Stimulated activated naive CD8-positive, alpha-beta T cell treated with anti-CD3 and anti-CD28 coated beads, Interleukin-15, Interleukin-2, amounts not matched to agents 100 ng/mL and 50 ng/mL, for 24 hours (primary cell): ENCODE measurements around the gene PDLIM5.

ENCODE experiments used
- H3K27ac Mint-ChIP-seq: one replicate; pipeline ENCODE4 v1.8.0; 2021; ENCODE audit warnings: mild to moderate bottlenecking, mixed read lengths
- H3K27me3 Mint-ChIP-seq: one replicate; pipeline ENCODE4 v1.8.0; 2021; ENCODE audit warnings: mixed read lengths
- H3K36me3 Mint-ChIP-seq: one replicate; pipeline ENCODE4 v1.8.0; 2021; ENCODE audit warnings: low read depth, mixed read lengths
- H3K4me1 Mint-ChIP-seq: one replicate; pipeline ENCODE4 v1.8.0; 2021; ENCODE audit warnings: low read depth, mixed read lengths
- H3K4me3 Mint-ChIP-seq: one replicate; pipeline ENCODE4 v1.8.0; 2021; ENCODE audit warnings: mild to moderate bottlenecking, mixed read lengths
- H3K9me3 Mint-ChIP-seq: one replicate; pipeline ENCODE4 v1.8.0; 2021; ENCODE audit warnings: mixed read lengths

Gene PDLIM5

GRCh38 chr4:94414907-94415306 is 36.8 kb upstream of the PDLIM5 start:
- Mint-ChIP-seq H3K27ac (no peak overlapping the region), H3K4me3 (no peak overlapping the region), H3K27me3 (peaks cover 37% of the 10 kb centered on the region), H3K4me1 (no peaks in the 10 kb centered on the region), H3K9me3 (peaks cover 3% of the 10 kb centered on the region), H3K36me3 (no peaks in the 10 kb centered on the region)

- Mint-ChIP-seq H3K27me3 (peaks cover 37% of the 10 kb centered on the region), H3K36me3 (no peaks in the 10 kb centered on the region), H3K4me3 (no peak overlapping the region), H3K4me1 (no peaks in the 10 kb centered on the region), H3K9me3 (peaks cover 3% of the 10 kb centered on the region), H3K27ac (no peak overlapping the region)
Measured at GRCh38 chr4:94415448-94415847, 36.3 kb upstream of the PDLIM5 start.

- peaks cover 39% of the 10 kb centered on the region for H3K27me3 Mint-ChIP-seq
- H3K36me3 Mint-ChIP-seq: no peaks in the 10 kb centered on the region
- H3K9me3 Mint-ChIP-seq: peaks cover 3% of the 10 kb centered on the region
- H3K27ac Mint-ChIP-seq: no peak overlapping the region
- H3K4me3 Mint-ChIP-seq: no peak overlapping the region
- H3K4me1 Mint-ChIP-seq: no peaks in the 10 kb centered on the region
Measured at GRCh38 chr4:94416335-94416734, 35.4 kb upstream of the PDLIM5 start.

GRCh38 chr4:94416981-94417380 is 34.8 kb upstream of the PDLIM5 start:
- Mint-ChIP-seq H3K27ac (no peak overlapping the region), H3K36me3 (no peaks in the 10 kb centered on the region), H3K9me3 (peaks cover 3% of the 10 kb centered on the region), H3K4me1 (no peaks in the 10 kb centered on the region), H3K27me3 (peaks cover 40% of the 10 kb centered on the region), H3K4me3 (no peak overlapping the region)

- no peaks in the 10 kb centered on the region for H3K36me3 Mint-ChIP-seq
- H3K4me1 Mint-ChIP-seq: no peaks in the 10 kb centered on the region
- no peak overlapping the region for H3K27ac Mint-ChIP-seq
- peaks cover 3% of the 10 kb centered on the region for H3K9me3 Mint-ChIP-seq
- H3K4me3 Mint-ChIP-seq: no peak overlapping the region
- peaks cover 37% of the 10 kb centered on the region for H3K27me3 Mint-ChIP-seq
Measured at GRCh38 chr4:94419549-94419948, 32.2 kb upstream of the PDLIM5 start.

- H3K4me1 Mint-ChIP-seq: no peaks in the 10 kb centered on the region
- H3K36me3 Mint-ChIP-seq: no peaks in the 10 kb centered on the region
- H3K4me3 Mint-ChIP-seq: no peak overlapping the region
- H3K9me3 Mint-ChIP-seq: peaks cover 3% of the 10 kb centered on the region
- peaks cover 37% of the 10 kb centered on the region for H3K27me3 Mint-ChIP-seq
- no peak overlapping the region for H3K27ac Mint-ChIP-seq
Measured at GRCh38 chr4:94419956-94420355, 31.8 kb upstream of the PDLIM5 start.

GRCh38 chr4:94420356-94420755 is 31.4 kb upstream of the PDLIM5 start:
- Mint-ChIP-seq H3K27me3 (peaks cover 37% of the 10 kb centered on the region), H3K4me1 (no peaks in the 10 kb centered on the region), H3K27ac (no peak overlapping the region), H3K4me3 (no peak overlapping the region), H3K36me3 (no peaks in the 10 kb centered on the region), H3K9me3 (peaks cover 4% of the 10 kb centered on the region)

- no peaks in the 10 kb centered on the region for H3K4me1 Mint-ChIP-seq
- H3K4me3 Mint-ChIP-seq: no peak overlapping the region
- no peak overlapping the region for H3K27ac Mint-ChIP-seq
- H3K36me3 Mint-ChIP-seq: no peaks in the 10 kb centered on the region
- H3K27me3 Mint-ChIP-seq: peaks cover 9% of the 10 kb centered on the region
- peaks cover 13% of the 10 kb centered on the region for H3K9me3 Mint-ChIP-seq
Measured at GRCh38 chr4:94426783-94427182, 25.0 kb upstream of the PDLIM5 start.

- no peaks in the 10 kb centered on the region for H3K36me3 Mint-ChIP-seq
Measured at GRCh38 chr4:94428884-94429283, 22.9 kb upstream of the PDLIM5 start.

GRCh38 chr4:94430406-94430805 is 21.3 kb upstream of the PDLIM5 start:
- Mint-ChIP-seq H3K4me3 (no peak overlapping the region), H3K4me1 (no peaks in the 10 kb centered on the region), H3K9me3 (peaks cover 11% of the 10 kb centered on the region), H3K27ac (no peak overlapping the region), H3K27me3 (peaks cover 3% of the 10 kb centered on the region), H3K36me3 (no peaks in the 10 kb centered on the region)

More at GRCh38 chr4:94428884-94429283, 22.9 kb upstream of the PDLIM5 start:
- no peaks in the 10 kb centered on the region for H3K4me1 Mint-ChIP-seq
- no peak overlapping the region for H3K4me3 Mint-ChIP-seq
- H3K9me3 Mint-ChIP-seq: peaks cover 13% of the 10 kb centered on the region
- H3K27ac Mint-ChIP-seq: no peak overlapping the region
- H3K27me3 Mint-ChIP-seq: no peaks in the 10 kb centered on the region

- H3K27ac Mint-ChIP-seq: no peak overlapping the region
- no peaks in the 10 kb centered on the region for H3K36me3 Mint-ChIP-seq
- H3K9me3 Mint-ChIP-seq: peaks cover 9% of the 10 kb centered on the region
- H3K4me3 Mint-ChIP-seq: no peak overlapping the region
- H3K27me3 Mint-ChIP-seq: peaks cover 3% of the 10 kb centered on the region
- no peaks in the 10 kb centered on the region for H3K4me1 Mint-ChIP-seq
Measured at GRCh38 chr4:94431388-94431787, 20.4 kb upstream of the PDLIM5 start.

GRCh38 chr4:94434505-94434904 is 17.2 kb upstream of the PDLIM5 start:
- Mint-ChIP-seq H3K27me3 (peaks cover 3% of the 10 kb centered on the region), H3K4me3 (no peak overlapping the region)

GRCh38 chr4:94435874-94436273 is 15.9 kb upstream of the PDLIM5 start:
- Mint-ChIP-seq H3K36me3 (no peaks in the 10 kb centered on the region), H3K4me3 (no peak overlapping the region), H3K4me1 (no peaks in the 10 kb centered on the region), H3K27ac (no peak overlapping the region), H3K9me3 (no peaks in the 10 kb centered on the region), H3K27me3 (peaks cover 3% of the 10 kb centered on the region)

More at GRCh38 chr4:94434505-94434904, 17.2 kb upstream of the PDLIM5 start:
- Mint-ChIP-seq H3K36me3 (no peaks in the 10 kb centered on the region), H3K4me1 (no peaks in the 10 kb centered on the region), H3K9me3 (no peaks in the 10 kb centered on the region), H3K27ac (no peak overlapping the region)

- Mint-ChIP-seq H3K27ac (no peak overlapping the region), H3K9me3 (no peaks in the 10 kb centered on the region), H3K4me1 (no peaks in the 10 kb centered on the region), H3K4me3 (no peak overlapping the region), H3K27me3 (peaks cover 3% of the 10 kb centered on the region), H3K36me3 (no peaks in the 10 kb centered on the region)
Measured at GRCh38 chr4:94436512-94436911, 15.2 kb upstream of the PDLIM5 start.

- no peaks in the 10 kb centered on the region for H3K36me3 Mint-ChIP-seq
- H3K4me3 Mint-ChIP-seq: no peak overlapping the region
- H3K4me1 Mint-ChIP-seq: no peaks in the 10 kb centered on the region
- peaks cover under 1% of the 10 kb centered on the region for H3K27me3 Mint-ChIP-seq
- no peak overlapping the region for H3K27ac Mint-ChIP-seq
- H3K9me3 Mint-ChIP-seq: no peaks in the 10 kb centered on the region
Measured at GRCh38 chr4:94439606-94440005, 12.1 kb upstream of the PDLIM5 start.

GRCh38 chr4:94441838-94442237 is 9.9 kb upstream of the PDLIM5 start:
- Mint-ChIP-seq H3K27me3 (peaks cover 8% of the 10 kb centered on the region), H3K4me3 (no peak overlapping the region), H3K9me3 (no peaks in the 10 kb centered on the region), H3K4me1 (no peaks in the 10 kb centered on the region), H3K36me3 (no peaks in the 10 kb centered on the region), H3K27ac (no peak overlapping the region)
